Measurements from ENCODE around the gene CAPN2.

Gene CAPN2

DNA sequence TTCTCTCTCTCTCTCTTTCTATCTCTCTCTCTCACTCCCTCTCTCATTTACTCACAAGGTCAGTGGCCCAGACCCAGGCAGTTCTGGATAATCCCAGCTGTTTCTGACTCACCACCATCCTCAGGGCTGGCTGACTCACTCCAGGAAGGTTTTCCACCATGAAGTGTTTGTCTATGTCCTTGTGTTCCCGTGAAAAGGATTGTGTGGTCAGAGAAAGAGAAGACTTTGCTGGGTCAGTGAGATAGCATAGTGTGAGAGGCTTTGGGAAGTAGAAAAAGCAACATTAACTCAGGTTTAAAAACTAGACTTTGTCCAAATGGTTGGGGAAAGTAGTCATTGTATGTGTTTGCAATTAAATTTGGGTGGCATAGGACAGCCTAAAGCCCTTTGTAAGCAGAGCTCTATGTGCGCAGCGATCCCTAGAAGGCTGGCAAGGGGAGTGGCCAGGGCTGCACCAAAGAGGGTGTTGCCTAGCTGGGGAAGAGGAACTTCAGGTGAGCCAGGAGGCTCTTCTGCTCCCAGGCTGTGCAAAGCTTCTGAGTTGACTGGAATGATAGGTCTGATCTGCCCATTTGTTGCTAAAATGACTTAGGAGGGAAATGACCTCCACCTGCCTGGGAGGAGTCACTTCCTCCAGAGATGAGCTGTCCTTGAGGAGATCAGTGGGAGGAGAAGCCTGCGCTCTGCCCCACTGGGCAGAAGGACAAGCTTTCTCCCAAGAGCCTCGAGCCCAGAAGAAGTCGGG, 4.9 kb upstream of the CAPN2 start (continued):
- TF ChIP-seq CREB5 (CRISPR knock-in tag; IDR thresholded peaks at IDR 0.05; ENCODE audit: low read depth) (no peak), TOX (CRISPR knock-in tag; IDR thresholded peaks at IDR 0.05; ENCODE audit: borderline replicate concordance) (peak; percentile 72), TCF4 (CRISPR knock-in tag; IDR thresholded peaks at IDR 0.05; ENCODE audit: borderline replicate concordance) (no peak), BACH2 (CRISPR knock-in tag; IDR thresholded peaks at IDR 0.05; ENCODE audit: borderline replicate concordance) (no peak), PPARA (CRISPR knock-in tag; IDR thresholded peaks at IDR 0.05; ENCODE audit: borderline replicate concordance) (no peak), ZFP3 (CRISPR knock-in tag; IDR thresholded peaks at IDR 0.05) (no peak)

DNA sequence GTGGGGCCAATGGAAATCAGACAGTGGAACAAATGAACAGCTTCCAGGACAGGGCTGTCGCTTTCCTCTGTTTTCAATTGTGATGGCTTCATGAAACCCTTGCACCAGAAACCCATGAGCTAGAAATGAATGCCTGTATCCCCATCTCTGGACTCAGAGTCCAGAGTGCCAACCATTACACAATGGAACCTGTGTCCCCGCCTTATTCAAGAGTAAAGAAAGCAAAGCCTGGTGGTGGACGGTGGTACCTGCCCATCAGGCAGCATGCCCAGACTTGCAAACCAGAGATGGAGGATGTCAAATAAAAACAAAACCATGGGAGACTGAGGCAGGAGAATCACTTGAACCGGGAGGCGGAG, 4.4 kb upstream of the CAPN2 start:
- no peak for ATAC-seq
- TF ChIP-seq BACH2 (CRISPR knock-in tag; IDR thresholded peaks at IDR 0.05; ENCODE audit: borderline replicate concordance) (no peak), CREB5 (CRISPR knock-in tag; IDR thresholded peaks at IDR 0.05; ENCODE audit: low read depth) (no peak), OSR1 (CRISPR knock-in tag; IDR thresholded peaks at IDR 0.05) (peak; percentile 27; the same call in 1 of the 2 replicates)

GRCh38 chr1:223708651-223709268, 3.6 kb upstream of the CAPN2 start:
- ATAC-seq, result no peak
- TF ChIP-seq RARB (CRISPR knock-in tag; IDR thresholded peaks at IDR 0.05) (no peak), ZFP3 (CRISPR knock-in tag; IDR thresholded peaks at IDR 0.05) (no peak), OSR1 (CRISPR knock-in tag; IDR thresholded peaks at IDR 0.05) (no peak), GLIS3 (CRISPR knock-in tag; IDR thresholded peaks at IDR 0.05) (no peak), CREB5 (CRISPR knock-in tag; IDR thresholded peaks at IDR 0.05; ENCODE audit: low read depth) (no peak), BACH2 (CRISPR knock-in tag; IDR thresholded peaks at IDR 0.05; ENCODE audit: borderline replicate concordance) (no peak), ARNTL (CRISPR knock-in tag; IDR thresholded peaks at IDR 0.05; ENCODE audit: borderline replicate concordance, low read depth) (no peak), ZNF8 (CRISPR knock-in tag; IDR thresholded peaks at IDR 0.05) (no peak)
- TF ChIP-seq, protein P1, sequence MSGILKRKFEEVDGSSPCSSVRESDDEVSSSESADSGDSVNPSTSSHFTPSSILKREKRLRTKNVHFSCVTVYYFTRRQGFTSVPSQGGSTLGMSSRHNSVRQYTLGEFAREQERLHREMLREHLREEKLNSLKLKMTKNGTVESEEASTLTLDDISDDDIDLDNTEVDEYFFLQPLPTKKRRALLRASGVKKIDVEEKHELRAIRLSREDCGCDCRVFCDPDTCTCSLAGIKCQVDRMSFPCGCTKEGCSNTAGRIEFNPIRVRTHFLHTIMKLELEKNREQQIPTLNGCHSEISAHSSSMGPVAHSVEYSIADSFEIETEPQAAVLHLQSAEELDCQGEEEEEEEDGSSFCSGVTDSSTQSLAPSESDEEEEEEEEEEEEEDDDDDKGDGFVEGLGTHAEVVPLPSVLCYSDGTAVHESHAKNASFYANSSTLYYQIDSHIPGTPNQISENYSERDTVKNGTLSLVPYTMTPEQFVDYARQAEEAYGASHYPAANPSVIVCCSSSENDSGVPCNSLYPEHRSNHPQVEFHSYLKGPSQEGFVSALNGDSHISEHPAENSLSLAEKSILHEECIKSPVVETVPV (CRISPR knock-in tag; IDR thresholded peaks at IDR 0.05), result no peak

GRCh38 chr1:223709598-223709997, 2.7 kb upstream of the CAPN2 start:
- TF ChIP-seq TOX (CRISPR knock-in tag; IDR thresholded peaks at IDR 0.05; ENCODE audit: borderline replicate concordance) (no peak), ZC3H10 (CRISPR knock-in tag; IDR thresholded peaks at IDR 0.05) (no peak), RARB (CRISPR knock-in tag; IDR thresholded peaks at IDR 0.05) (peak; percentile 46; the same call in 1 of the 2 replicates), ESRRG (CRISPR knock-in tag; IDR thresholded peaks at IDR 0.05) (no peak)

DNA sequence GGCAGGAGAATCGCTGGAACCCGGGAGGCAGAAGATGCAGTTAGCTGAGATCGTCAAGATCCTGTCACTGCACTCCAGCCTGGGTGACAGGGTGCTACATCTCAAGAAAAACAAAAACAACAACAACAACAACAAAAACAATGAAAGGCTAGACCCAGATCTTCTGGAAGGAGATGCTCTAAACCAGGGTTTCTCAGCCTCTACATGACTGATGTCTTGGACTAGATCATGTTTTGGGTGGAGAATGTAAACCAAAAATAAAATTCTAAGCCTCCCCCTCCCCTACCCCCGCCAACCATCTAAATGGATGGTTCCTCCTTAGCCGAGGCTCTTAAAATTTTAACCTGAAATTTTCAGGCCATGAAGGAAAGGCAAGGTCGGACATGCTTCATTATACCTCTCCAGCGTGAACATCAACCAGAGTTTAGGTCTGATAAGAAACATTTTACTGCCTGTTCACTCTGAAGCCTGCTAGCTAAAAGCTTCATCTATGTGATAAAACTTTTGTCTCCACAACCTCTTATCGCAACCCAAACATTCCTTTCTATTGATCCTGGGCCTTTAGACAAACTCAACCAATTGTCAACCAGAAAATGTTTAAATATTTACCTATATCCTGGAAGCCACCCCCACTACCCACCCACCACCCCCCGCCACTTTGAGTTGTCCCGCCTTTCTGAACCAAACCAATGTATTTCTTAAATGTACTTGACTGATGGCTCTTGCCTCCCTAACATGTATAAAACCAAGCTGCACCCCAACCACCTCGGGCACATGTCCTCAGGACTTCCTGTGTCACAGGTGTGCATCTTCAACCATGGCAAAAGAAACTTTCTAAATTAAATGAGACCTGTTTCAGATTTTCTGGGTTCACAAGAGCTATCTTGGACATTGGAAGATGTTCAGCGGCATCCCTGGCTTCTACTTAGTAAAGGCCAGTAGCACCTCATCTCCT, 1.9 kb upstream of the CAPN2 start:
- ATAC-seq, result no peak
- TF ChIP-seq OSR1 (CRISPR knock-in tag; IDR thresholded peaks at IDR 0.05), result no peak
- no peak for TF ChIP-seq GLIS3 (CRISPR knock-in tag; IDR thresholded peaks at IDR 0.05)
- TF ChIP-seq ISL1 (CRISPR knock-in tag; IDR thresholded peaks at IDR 0.05), result no peak
- TF ChIP-seq, protein P2, sequence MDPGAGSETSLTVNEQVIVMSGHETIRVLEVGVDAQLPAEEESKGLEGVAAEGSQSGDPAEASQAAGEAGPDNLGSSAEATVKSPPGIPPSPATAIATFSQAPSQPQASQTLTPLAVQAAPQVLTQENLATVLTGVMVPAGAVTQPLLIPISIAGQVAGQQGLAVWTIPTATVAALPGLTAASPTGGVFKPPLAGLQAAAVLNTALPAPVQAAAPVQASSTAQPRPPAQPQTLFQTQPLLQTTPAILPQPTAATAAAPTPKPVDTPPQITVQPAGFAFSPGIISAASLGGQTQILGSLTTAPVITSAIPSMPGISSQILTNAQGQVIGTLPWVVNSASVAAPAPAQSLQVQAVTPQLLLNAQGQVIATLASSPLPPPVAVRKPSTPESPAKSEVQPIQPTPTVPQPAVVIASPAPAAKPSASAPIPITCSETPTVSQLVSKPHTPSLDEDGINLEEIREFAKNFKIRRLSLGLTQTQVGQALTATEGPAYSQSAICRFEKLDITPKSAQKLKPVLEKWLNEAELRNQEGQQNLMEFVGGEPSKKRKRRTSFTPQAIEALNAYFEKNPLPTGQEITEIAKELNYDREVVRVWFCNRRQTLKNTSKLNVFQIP (CRISPR knock-in tag; IDR thresholded peaks at IDR 0.05; ENCODE audit: borderline replicate concordance, low read depth), result no peak
- TF ChIP-seq ZNF565 (CRISPR knock-in tag; conservative IDR thresholded peaks at IDR 0.05; ENCODE audit: low read depth), result no peak
- TF ChIP-seq CSDC2 (CRISPR knock-in tag; IDR thresholded peaks at IDR 0.05), result no peak
- TF ChIP-seq ZC3H10 (CRISPR knock-in tag; IDR thresholded peaks at IDR 0.05), result no peak
- no peak for TF ChIP-seq ESRRG (CRISPR knock-in tag; IDR thresholded peaks at IDR 0.05)
- no peak for TF ChIP-seq SNAI2 (CRISPR knock-in tag; IDR thresholded peaks at IDR 0.05)

More at GRCh38 chr1:223709598-223709997, 2.7 kb upstream of the CAPN2 start:
- peak; percentile 2; the same call in 1 of the 3 replicates for ATAC-seq

All from SK-N-SH treated with all-trans-retinoic acid at 6 μM for 48 hours (cell line).